Naive thymus-derived CD4-positive, alpha-beta T cell (primary cell): Measurements from ENCODE around the gene SIGLEC7. TPM values are rescaled to one million over a fixed set of nuclear protein-coding genes. Genes with fewer than 3 reads are reported as not detected.

Experiments
- ATAC-seq: fragments of 150-1000 bp; cut with Tn5 transposase; 2 replicates; pipeline ENCODE4 v1.10.0; 2021; ENCODE audit warnings: mild to moderate bottlenecking, moderate library complexity
- CTCF ChIA-PET: fragments of 350-600 bp; sonication (Branson Sonifier 250); formaldehyde crosslinking; loops from one replicate; lab custom pipeline; 2021; ENCODE audit warnings: antibody characterized with exemption; lab: Charles Lee
- POLR2A ChIA-PET: fragments of 350-600 bp; sonication (Branson Sonifier 250); formaldehyde crosslinking; loops from one replicate; lab custom pipeline; 2021; ENCODE audit warnings: antibody characterized with exemption, inconsistent platforms; lab: Charles Lee
- DNase-seq, 9 donors: peaks; one replicate each; pipeline versions ENCODE4 v3.0.0 to v3.0.0-alpha.2; 2020 to 2022; ENCODE audit warnings: mixed read lengths in 1 of 9
- H3K27ac ChIP-seq: one replicate; pipeline ENCODE4 v1.7.0; 2013; ENCODE audit warnings: mild to moderate bottlenecking, low read depth, low read length, moderate library complexity
- H3K27me3 ChIP-seq, 2 donors: one replicate each; pipeline ENCODE4 v1.7.0; 2013; ENCODE audit warnings: low read length in 2 of 2, mild to moderate bottlenecking in 2 of 2, moderate library complexity in 2 of 2; ENCODE audit not compliant: control insufficient read depth in 2 of 2, insufficient read depth in 2 of 2
- H3K36me3 ChIP-seq, 3 experiments: 1 replicate in 2 of 3; 2 replicates in 1 of 3; pipeline ENCODE4 v1.7.0; 2013; ENCODE audit warnings: low read length in 3 of 3, mild to moderate bottlenecking in 3 of 3, moderate library complexity in 1 of 3; ENCODE audit not compliant: insufficient read depth in 3 of 3, control insufficient read depth in 2 of 3
- H3K4me1 ChIP-seq, 2 donors: one replicate each; pipeline ENCODE4 v1.7.0; 2013; ENCODE audit warnings: low read length in 2 of 2, mild to moderate bottlenecking in 2 of 2, moderate library complexity in 1 of 2; ENCODE audit not compliant: control insufficient read depth in 2 of 2, insufficient read depth in 2 of 2
- H3K4me3 ChIP-seq: 2 replicates; pipeline ENCODE4 v1.7.0; 2013; ENCODE audit warnings: mild to moderate bottlenecking, low read length
- H3K9me3 ChIP-seq, 3 experiments: 1 replicate in 2 of 3; 2 replicates in 1 of 3; pipeline ENCODE4 v1.7.0; 2013; ENCODE audit warnings: low read length in 3 of 3; ENCODE audit not compliant: control insufficient read depth in 2 of 3
- H3K27ac Mint-ChIP-seq, 9 donors: one replicate each; pipeline ENCODE4 v1.8.0; 2020 to 2022; ENCODE audit warnings: mixed read lengths in 9 of 9, mild to moderate bottlenecking in 8 of 9, moderate library complexity in 5 of 9, inconsistent platforms in 2 of 9
- H3K27me3 Mint-ChIP-seq, 5 donors: one replicate each; pipeline ENCODE4 v1.8.0; 2021 to 2022; ENCODE audit warnings: mixed read lengths in 5 of 5, mild to moderate bottlenecking in 1 of 5
- H3K36me3 Mint-ChIP-seq, 5 donors: one replicate each; pipeline ENCODE4 v1.8.0; 2020 to 2022; ENCODE audit warnings: mixed read lengths in 5 of 5, mild to moderate bottlenecking in 3 of 5, inconsistent platforms in 1 of 5
- H3K4me1 Mint-ChIP-seq, 7 donors: one replicate each; pipeline ENCODE4 v1.8.0; 2020 to 2022; ENCODE audit warnings: mixed read lengths in 7 of 7, mild to moderate bottlenecking in 3 of 7, inconsistent platforms in 1 of 7
- H3K4me3 Mint-ChIP-seq, 10 donors: one replicate each; pipeline ENCODE4 v1.8.0; 2020 to 2022; ENCODE audit warnings: mild to moderate bottlenecking in 10 of 10, mixed read lengths in 10 of 10, moderate library complexity in 6 of 10, inconsistent platforms in 2 of 10
- H3K9me3 Mint-ChIP-seq, 11 donors: one replicate each; pipeline ENCODE4 v1.8.0; 2020 to 2022; ENCODE audit warnings: mixed read lengths in 11 of 11, mild to moderate bottlenecking in 4 of 11, inconsistent platforms in 1 of 11, moderate library complexity in 1 of 11
- intact Hi-C, 2 donors: fragments of 100-400 bp; cut with micrococcal nuclease; formaldehyde crosslinking; loops; one replicate each; pipeline ENCODE4 v1.15.1; 2023
- polyA plus RNA-seq, 2 donors: library from polyadenylated mRNA; unstranded; fragments of 300-500 nt; fragmentation: Illumina TruSeq; gene quantifications; one replicate each; pipeline ENCODE4 v1.2.3, GENCODE V29; 2021
- total RNA-seq, 6 experiments: library from RNA in 5 of 6; stranded (reverse) in 5 of 6; gene quantifications; 1 replicate in 5 of 6; 2 replicates in 1 of 6; pipeline ENCODE4 v1.2.3 and lab custom pipeline; 2021 to 2026

The SIGLEC7 gene
- total and polyA plus RNA-seq, 7 experiments from 2014 or later = 0.25 to 10.3 (median 0.68) TPM; not detected in 2

DNA sequence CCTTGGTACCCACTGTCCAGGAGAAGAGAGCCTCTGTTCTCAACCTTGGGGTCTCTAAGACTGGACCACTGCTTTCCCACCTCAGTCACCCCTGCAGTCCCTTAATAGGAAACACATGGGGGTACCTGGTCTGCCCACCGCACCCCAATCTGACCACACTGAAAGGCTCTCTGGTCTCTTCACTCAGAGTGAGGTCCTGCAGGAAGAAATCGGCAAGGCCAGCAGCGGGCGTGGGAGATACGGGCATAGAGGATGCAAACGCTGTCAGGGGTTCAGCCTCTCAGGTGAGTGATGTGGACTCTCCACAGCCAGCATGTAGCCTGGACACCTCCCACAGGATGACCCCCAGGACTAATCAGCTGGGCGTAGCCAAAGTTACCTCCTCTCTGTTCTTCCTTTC lies 13.9 kb upstream of the SIGLEC7 start:
- no peak overlapping the region for H3K27ac ChIP-seq
- H3K36me3 Mint-ChIP-seq = peaks cover 0 to 1% (median 0%) of the 10 kb centered on the region in 5 donors
- POLR2A ChIA-PET = interaction anchor here (0.8 to 2.3 kb wide), 5 partner anchors 8 to 32 kb away, joined by 3 to 9 read pairs (median 4); no protein-coding TSS in a partner anchor
- intact Hi-C loops = no loop called here
- H3K4me1 Mint-ChIP-seq = peaks cover 57 to 91% (median 87%) of the 10 kb centered on the region in 7 donors
- peak overlapping the region in 8 of 9 donors; percentile 78 to 97 (median 90) for H3K27ac Mint-ChIP-seq
- no peaks in the 10 kb centered on the region for H3K27me3 ChIP-seq
- H3K9me3 Mint-ChIP-seq = peaks cover 0 to 2% (median 0%) of the 10 kb centered on the region in 11 donors
- no peaks in the 10 kb centered on the region for H3K36me3 ChIP-seq
- peak overlapping the region in 9 of 10 donors; percentile 19 to 78 (median 50) for H3K4me3 Mint-ChIP-seq
- H3K27me3 Mint-ChIP-seq = peaks cover 0 to 3% (median 0%) of the 10 kb centered on the region in 5 donors
- peaks cover 64 to 92% of the 10 kb centered on the region in 2 donors for H3K4me1 ChIP-seq
- ATAC-seq (no peak), DNase-seq (no peak)
- H3K9me3 ChIP-seq = no peaks in the 10 kb centered on the region
- CTCF ChIA-PET = interaction anchor here (0.6 kb wide), 1 partner anchor 38 kb away, joined by 4 read pairs; no protein-coding TSS in a partner anchor
- H3K4me3 ChIP-seq = no peak overlapping the region

GRCh38 chr19:51129716-51130115 lies 12.4 kb upstream of the SIGLEC7 start:
- H3K36me3 Mint-ChIP-seq = peaks cover 0 to 3% (median 0%) of the 10 kb centered on the region in 5 donors
- peak overlapping the region in 6 of 10 donors; percentile 6 to 57 (median 34) for H3K4me3 Mint-ChIP-seq

GRCh38 chr19:51131780-51132680 lies 10.1 kb upstream of the SIGLEC7 start:
- H3K4me3 Mint-ChIP-seq = peak overlapping the region; percentile 69 to 90 (median 83)
- ChIA-PET CTCF (interaction anchor here (0.6 to 1.6 kb wide), 10 partner anchors 10 to 35 kb away, joined by 3 to 5 read pairs (median 3); no protein-coding TSS in a partner anchor), POLR2A (interaction anchor here (0.6 to 1.8 kb wide), 9 partner anchors 9 to 309 kb away, joined by 3 to 8 read pairs (median 4); no protein-coding TSS in a partner anchor)
- Histone ChIP-seq H3K4me3 (peak overlapping the region; percentile 44), H3K27ac (peak overlapping the region; percentile 48), H3K27me3 (no peaks in the 10 kb centered on the region), H3K4me1 (peaks cover 55 to 62% of the 10 kb centered on the region in 2 donors), H3K36me3 (no peaks in the 10 kb centered on the region), H3K9me3 (no peaks in the 10 kb centered on the region)
- H3K36me3 Mint-ChIP-seq = peaks cover 0 to 3% (median 0%) of the 10 kb centered on the region in 5 donors
- intact Hi-C loops = loop anchor here in 1 of 2 donors (1.0 to 5.0 kb wide), 4 partner anchors 9 to 35 kb away; partner anchors contain the start of gene CTU1
- ATAC-seq (peak; percentile 73), DNase-seq (peak in 7 of 9 donors; percentile 28 to 58 (median 50))
- peaks cover 0 to 7% (median 2%) of the 10 kb centered on the region in 11 donors for H3K9me3 Mint-ChIP-seq
- H3K27me3 Mint-ChIP-seq = peaks cover 0 to 2% (median 0%) of the 10 kb centered on the region in 5 donors
- peaks cover 41 to 82% (median 68%) of the 10 kb centered on the region in 7 donors for H3K4me1 Mint-ChIP-seq
- H3K27ac Mint-ChIP-seq = peak overlapping the region; percentile 82 to 97 (median 93)

More at GRCh38 chr19:51129716-51130115, 12.4 kb upstream of the SIGLEC7 start:
- Histone ChIP-seq H3K4me3 (no peak overlapping the region), H3K9me3 (no peaks in the 10 kb centered on the region), H3K36me3 (no peaks in the 10 kb centered on the region), H3K27ac (no peak overlapping the region), H3K27me3 (no peaks in the 10 kb centered on the region), H3K4me1 (peaks cover 49 to 77% of the 10 kb centered on the region in 2 donors)
- Mint-ChIP-seq H3K27me3 (peaks cover 0 to 5% (median 0%) of the 10 kb centered on the region in 5 donors), H3K4me1 (peaks cover 48 to 78% (median 72%) of the 10 kb centered on the region in 7 donors), H3K27ac (peak overlapping the region in 6 of 9 donors; percentile 32 to 90 (median 79)), H3K9me3 (peaks cover 0 to 2% (median 0%) of the 10 kb centered on the region in 11 donors)
- ATAC-seq = no peak
- ChIA-PET CTCF (interaction anchor here (0.5 to 1.8 kb wide), 4 partner anchors 29 to 1250 kb away, joined by 3 to 7 read pairs (median 4); no protein-coding TSS in a partner anchor), POLR2A (interaction anchor here (0.7 kb wide), 1 partner anchor 26 kb away, joined by 3 read pairs; no protein-coding TSS in a partner anchor)
- no peak for DNase-seq
- intact Hi-C loops = loop anchor here in 1 of 2 donors (5.0 kb wide), 1 partner anchor 32 kb away; no protein-coding TSS in a partner anchor

GRCh38 chr19:51135004-51135403 lies 7.1 kb upstream of the SIGLEC7 start:
- Mint-ChIP-seq H3K4me3 (no peak overlapping the region), H3K27me3 (peaks cover 0 to 4% (median 0%) of the 10 kb centered on the region in 5 donors), H3K27ac (peak overlapping the region in 2 of 9 donors; percentile 19 to 41), H3K4me1 (peaks cover 24 to 73% (median 60%) of the 10 kb centered on the region in 7 donors), H3K36me3 (peaks cover 0 to 3% (median 0%) of the 10 kb centered on the region in 5 donors), H3K9me3 (peaks cover 0 to 7% (median 2%) of the 10 kb centered on the region in 11 donors)
- intact Hi-C loops = no loop called here
- Histone ChIP-seq H3K4me3 (no peak overlapping the region), H3K4me1 (peaks cover 36 to 42% of the 10 kb centered on the region in 2 donors), H3K9me3 (no peaks in the 10 kb centered on the region), H3K27ac (no peak overlapping the region), H3K36me3 (no peaks in the 10 kb centered on the region), H3K27me3 (no peaks in the 10 kb centered on the region)
- CTCF ChIA-PET = interaction anchor here (1.4 kb wide), 2 partner anchors 21 to 22 kb away, joined by 3 to 6 read pairs; no protein-coding TSS in a partner anchor
- ATAC-seq = no peak
- POLR2A ChIA-PET = interaction anchor here (1.0 to 2.0 kb wide), 4 partner anchors 9 to 25 kb away, joined by 3 to 10 read pairs (median 4); partner anchors contain the start of gene SIGLEC9
- DNase-seq = no peak

DNA sequence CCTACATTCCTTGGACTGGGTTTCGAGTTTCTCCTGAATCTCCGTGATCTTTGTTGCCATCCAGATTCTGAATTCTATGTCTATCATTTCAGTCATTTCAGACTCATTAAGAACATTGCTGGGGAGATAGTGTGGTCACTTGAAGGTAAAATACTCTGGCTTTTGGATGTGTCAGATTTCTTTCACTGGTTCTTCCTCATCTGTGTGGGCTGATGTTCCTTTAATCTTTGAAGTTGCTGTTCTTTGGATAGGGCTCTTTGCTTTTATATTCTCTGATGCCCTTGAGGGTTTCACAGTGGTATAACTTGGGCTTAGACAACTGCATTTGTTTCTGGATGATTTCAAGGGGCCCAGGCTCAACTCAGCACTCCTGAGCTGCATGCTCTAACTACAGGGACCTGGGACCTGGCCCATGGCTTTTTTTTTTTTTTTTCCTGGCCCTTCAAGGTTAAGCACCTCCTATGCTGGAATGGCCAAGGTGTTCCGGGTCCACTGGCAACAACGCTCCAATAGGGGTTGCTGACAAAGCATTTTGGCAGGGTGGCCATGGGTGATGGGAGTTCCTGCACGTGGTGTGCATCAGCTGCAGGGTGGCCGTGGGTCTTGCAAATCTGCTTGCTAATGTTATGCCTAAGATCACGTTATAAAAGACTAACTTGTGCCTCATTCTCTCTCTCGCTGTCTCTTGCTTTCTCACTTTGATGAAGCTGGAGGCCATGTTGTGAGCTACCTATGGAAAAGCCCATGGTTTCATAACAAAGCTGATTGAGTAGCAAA lies 5.9 kb upstream of the SIGLEC7 start:
- ATAC-seq (no peak), DNase-seq (no peak)
- CTCF ChIA-PET = interaction anchor here (0.6 kb wide), 2 partner anchors 22 to 801 kb away, joined by 3 read pairs; no protein-coding TSS in a partner anchor
- H3K27ac ChIP-seq = no peak overlapping the region
- peaks cover 0 to 15% (median under 1%) of the 10 kb centered on the region in 5 donors for H3K27me3 Mint-ChIP-seq
- peaks cover 0 to 3% (median 0%) of the 10 kb centered on the region in 5 donors for H3K36me3 Mint-ChIP-seq
- H3K27me3 ChIP-seq = no peaks in the 10 kb centered on the region
- intact Hi-C loops = no loop called here
- peaks cover 15 to 62% (median 51%) of the 10 kb centered on the region in 7 donors for H3K4me1 Mint-ChIP-seq
- H3K27ac Mint-ChIP-seq = peak overlapping the region in 5 of 9 donors; percentile 10 to 91 (median 81)
- peaks cover 25 to 30% of the 10 kb centered on the region in 2 donors for H3K4me1 ChIP-seq
- H3K36me3 ChIP-seq = no peaks in the 10 kb centered on the region
- no peaks in the 10 kb centered on the region for H3K9me3 ChIP-seq
- H3K9me3 Mint-ChIP-seq = peaks cover 0 to 7% (median 2%) of the 10 kb centered on the region in 11 donors
- H3K4me3 Mint-ChIP-seq = peak overlapping the region in 5 of 10 donors; percentile 7 to 76 (median 39)
- no peak overlapping the region for H3K4me3 ChIP-seq
- POLR2A ChIA-PET = interaction anchor here (0.6 to 1.0 kb wide), 2 partner anchors 26 to 39 kb away, joined by 3 read pairs; no protein-coding TSS in a partner anchor
